ENCODE results near the gene PDZD2. TPM values are rescaled to one million over a fixed set of nuclear protein-coding genes. Genes with fewer than 3 reads are reported as not detected.

PDZD2 gene
- total RNA-seq, 4 donors from 2014 or later, result 6.2 to 21.4 (median 11.8) TPM

DNA sequence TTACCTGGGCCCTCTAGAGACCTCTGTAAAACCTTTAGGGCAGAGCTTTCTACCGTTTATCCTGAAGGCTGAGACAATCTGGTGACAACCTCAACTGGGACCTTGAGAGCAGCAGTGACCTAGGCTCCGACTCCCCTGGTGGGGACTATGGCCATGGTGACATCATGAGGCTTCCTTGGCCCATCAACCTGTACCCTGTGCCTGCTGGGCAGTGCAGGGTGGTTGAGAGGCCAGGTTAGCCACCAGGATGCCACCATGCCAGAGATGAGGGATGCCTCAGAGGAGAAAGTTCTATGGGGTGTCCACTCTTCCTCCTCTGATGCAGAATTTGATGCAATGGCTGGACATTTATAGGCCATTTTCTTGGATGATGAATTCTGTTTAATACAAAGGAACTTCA lies 194.8 kb downstream of the PDZD2 start:
- H3K4me1 ChIP-seq, result no peaks in the 10 kb centered on the region
- no peak for TF ChIP-seq POLR2A (IDR thresholded peaks at IDR 0.05)
- TF ChIP-seq, protein P1, sequence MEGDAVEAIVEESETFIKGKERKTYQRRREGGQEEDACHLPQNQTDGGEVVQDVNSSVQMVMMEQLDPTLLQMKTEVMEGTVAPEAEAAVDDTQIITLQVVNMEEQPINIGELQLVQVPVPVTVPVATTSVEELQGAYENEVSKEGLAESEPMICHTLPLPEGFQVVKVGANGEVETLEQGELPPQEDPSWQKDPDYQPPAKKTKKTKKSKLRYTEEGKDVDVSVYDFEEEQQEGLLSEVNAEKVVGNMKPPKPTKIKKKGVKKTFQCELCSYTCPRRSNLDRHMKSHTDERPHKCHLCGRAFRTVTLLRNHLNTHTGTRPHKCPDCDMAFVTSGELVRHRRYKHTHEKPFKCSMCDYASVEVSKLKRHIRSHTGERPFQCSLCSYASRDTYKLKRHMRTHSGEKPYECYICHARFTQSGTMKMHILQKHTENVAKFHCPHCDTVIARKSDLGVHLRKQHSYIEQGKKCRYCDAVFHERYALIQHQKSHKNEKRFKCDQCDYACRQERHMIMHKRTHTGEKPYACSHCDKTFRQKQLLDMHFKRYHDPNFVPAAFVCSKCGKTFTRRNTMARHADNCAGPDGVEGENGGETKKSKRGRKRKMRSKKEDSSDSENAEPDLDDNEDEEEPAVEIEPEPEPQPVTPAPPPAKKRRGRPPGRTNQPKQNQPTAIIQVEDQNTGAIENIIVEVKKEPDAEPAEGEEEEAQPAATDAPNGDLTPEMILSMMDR (IDR thresholded peaks at IDR 0.05), result no peak
- intact Hi-C loops (cut with DNase I; ENCODE audit: low total_unique reads), result loop anchor here (5.0 kb wide), 1 partner anchor 249 kb away; no protein-coding TSS in a partner anchor
- no peak for DNase-seq
- H3K9me3 ChIP-seq, result no peaks in the 10 kb centered on the region
- H3K27me3 ChIP-seq, result no peaks in the 10 kb centered on the region
- no peaks in the 10 kb centered on the region for H3K36me3 ChIP-seq
- H3K27ac ChIP-seq, result no peak overlapping the region
- no peak overlapping the region for H3K4me3 ChIP-seq

DNA sequence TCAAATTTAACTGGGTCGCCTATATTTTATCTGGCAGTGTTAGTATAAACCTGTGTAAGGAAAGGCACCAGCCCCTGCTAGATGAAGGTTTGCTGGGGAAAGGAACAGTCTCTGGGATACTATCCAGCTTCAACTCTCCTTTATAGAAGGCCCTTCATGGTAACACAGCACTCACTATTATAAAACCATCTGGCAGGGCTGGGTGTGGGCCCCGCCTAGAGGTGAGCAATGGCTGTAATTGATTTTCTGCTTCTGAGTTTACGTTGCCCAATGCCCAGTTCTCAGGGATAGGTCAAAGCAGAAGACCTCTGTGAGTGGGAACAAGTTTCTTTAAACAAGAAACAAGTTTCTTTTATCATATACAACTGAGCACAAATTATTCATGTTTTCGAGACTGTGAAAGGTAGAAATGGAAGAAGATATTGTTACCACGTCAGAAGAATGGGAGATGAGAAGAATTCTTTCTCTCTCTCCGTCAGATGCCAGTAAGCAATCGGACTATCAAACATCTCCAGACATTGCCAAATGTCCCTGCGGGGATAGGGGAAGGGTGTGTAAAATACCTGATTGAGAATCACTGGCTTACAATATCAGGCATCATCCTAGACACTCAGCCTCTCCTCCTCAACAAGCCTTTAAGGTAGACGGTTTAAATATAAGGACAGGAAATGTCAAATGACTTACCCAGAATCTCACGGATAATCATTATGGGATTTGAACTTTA lies 205.9 kb downstream of the PDZD2 start:
- Histone ChIP-seq H3K9me3 (no peaks in the 10 kb centered on the region), H3K27ac (no peak overlapping the region), H3K4me3 (no peak overlapping the region), H3K27me3 (no peaks in the 10 kb centered on the region), H3K36me3 (no peaks in the 10 kb centered on the region), H3K4me1 (no peaks in the 10 kb centered on the region)
- no peak for TF ChIP-seq POLR2A (IDR thresholded peaks at IDR 0.05)
- TF ChIP-seq, protein P1 (IDR thresholded peaks at IDR 0.05), result no peak
- no peak for DNase-seq
- intact Hi-C loops (cut with DNase I; ENCODE audit: low total_unique reads), result no loop called here

DNA sequence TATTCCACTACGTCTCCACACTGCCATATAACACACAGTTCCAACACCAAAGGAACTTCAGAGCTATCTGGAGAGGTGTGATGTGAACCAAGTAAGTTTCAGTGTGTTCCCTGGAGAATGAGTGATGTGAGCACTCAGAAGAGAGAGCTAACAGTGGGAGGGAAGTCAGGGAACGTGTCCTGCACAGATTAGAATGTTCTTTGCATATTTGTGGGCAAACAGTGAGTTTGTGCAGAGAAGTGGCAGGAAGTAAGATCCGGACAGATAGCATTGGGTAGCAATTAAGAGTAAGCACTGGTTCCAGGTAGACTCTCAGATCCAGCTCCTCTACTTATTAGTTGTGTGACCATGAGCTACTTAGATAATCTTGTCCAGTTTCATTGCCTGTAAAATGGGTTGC lies 206.4 kb downstream of the PDZD2 start:
- Histone ChIP-seq H3K9me3 (no peaks in the 10 kb centered on the region), H3K4me1 (no peaks in the 10 kb centered on the region), H3K4me3 (no peak overlapping the region), H3K36me3 (no peaks in the 10 kb centered on the region), H3K27me3 (no peaks in the 10 kb centered on the region), H3K27ac (no peak overlapping the region)
- intact Hi-C loops (cut with DNase I; ENCODE audit: low total_unique reads), result no loop called here
- DNase-seq, result no peak
- TF ChIP-seq, protein P1 (IDR thresholded peaks at IDR 0.05), result no peak

DNA sequence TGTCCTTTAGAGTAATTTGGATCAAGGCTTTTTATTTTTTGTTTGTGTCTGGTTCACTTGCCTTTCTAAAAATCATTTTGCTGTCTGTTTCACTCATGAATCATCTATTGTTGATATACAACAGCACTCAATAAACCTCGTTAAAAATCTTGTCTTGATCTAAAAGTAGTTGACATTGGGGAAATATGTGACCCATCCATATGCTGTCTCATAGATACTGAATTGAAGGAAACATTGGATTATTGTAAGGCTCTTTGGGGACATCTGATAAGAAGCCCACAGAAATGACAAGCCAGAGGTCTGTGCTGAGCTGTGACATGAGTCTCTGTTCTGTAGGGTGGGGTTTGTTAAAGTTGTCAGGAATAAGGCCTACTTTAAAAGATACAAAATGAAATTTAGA lies 208.0 kb downstream of the PDZD2 start:
- Histone ChIP-seq H3K36me3 (no peaks in the 10 kb centered on the region), H3K4me3 (no peak overlapping the region), H3K27ac (no peak overlapping the region), H3K27me3 (no peaks in the 10 kb centered on the region), H3K9me3 (no peaks in the 10 kb centered on the region), H3K4me1 (no peaks in the 10 kb centered on the region)
- intact Hi-C loops (cut with DNase I; ENCODE audit: low total_unique reads), result no loop called here
- DNase-seq, result no peak
- no peak for TF ChIP-seq POLR2A (IDR thresholded peaks at IDR 0.05)
- TF ChIP-seq, protein P1 (IDR thresholded peaks at IDR 0.05), result no peak

DNA sequence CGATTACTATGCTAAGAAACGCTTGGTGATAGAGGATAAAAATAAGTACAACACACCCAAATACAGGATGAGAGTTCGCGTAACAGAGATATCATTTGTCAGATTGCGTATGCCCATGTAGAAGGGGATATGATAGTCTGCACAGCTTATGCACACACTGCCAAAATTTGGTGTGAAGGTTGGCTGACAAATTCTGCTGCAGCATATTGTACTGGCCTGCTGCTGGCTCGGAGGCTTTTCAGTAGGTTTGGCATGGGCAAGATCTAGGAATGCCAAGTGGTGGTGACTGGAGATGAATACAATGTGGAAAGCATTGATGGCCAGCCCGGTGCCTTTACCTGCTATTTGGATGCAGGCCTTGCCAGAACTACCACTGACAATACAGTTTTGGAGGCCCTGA lies 208.4 kb downstream of the PDZD2 start:
- Histone ChIP-seq H3K36me3 (no peaks in the 10 kb centered on the region), H3K27me3 (no peaks in the 10 kb centered on the region), H3K9me3 (no peaks in the 10 kb centered on the region), H3K27ac (no peak overlapping the region), H3K4me1 (no peaks in the 10 kb centered on the region), H3K4me3 (no peak overlapping the region)
- no peak for DNase-seq
- TF ChIP-seq, protein P1 (IDR thresholded peaks at IDR 0.05), result no peak
- TF ChIP-seq POLR2A (IDR thresholded peaks at IDR 0.05), result no peak
- intact Hi-C loops (cut with DNase I; ENCODE audit: low total_unique reads), result no loop called here
